Thoracic aorta (tissue), 2 donors: ENCODE measurements around the gene CHDH. TPM values are rescaled to one million over a fixed set of nuclear protein-coding genes. Genes with fewer than 3 reads are reported as not detected.

Experiments
- ATAC-seq: fragments of 150-250 bp; one replicate; pipeline ENCODE4 v1.8.0; 2017; ENCODE audit warnings: low read depth; ENCODE audit not compliant: insufficient number of reproducible peaks, low FRiP score
- DNase-seq: peaks from one replicate; pipeline ENCODE4 v3.0.0-alpha.2; 2020; ENCODE audit warnings: low spot score
- H3K27ac ChIP-seq, 2 donors: fragments of 200-600 bp; sonication (generic); 1 replicate in 1 of 2; 2 replicates in 1 of 2; pipeline ENCODE4 v1.5.1; 2016; ENCODE audit warnings: mild to moderate bottlenecking in 2 of 2, moderate library complexity in 2 of 2
- H3K27me3 ChIP-seq: fragments of 200-600 bp; sonication (generic); replicated peaks from 2 replicates; pipeline ENCODE4 v1.6.0; 2016; ENCODE audit warnings: mild to moderate bottlenecking; ENCODE audit not compliant: insufficient read depth
- H3K36me3 ChIP-seq: fragments of 200-600 bp; sonication (generic); one replicate; pipeline ENCODE4 v1.5.1; 2016
- H3K4me1 ChIP-seq, 2 donors: fragments of 200-600 bp; sonication (generic); 1 replicate in 1 of 2; 2 replicates in 1 of 2; pipeline versions ENCODE4 v1.5.1 to v1.6.0; 2016; ENCODE audit warnings: low read depth in 2 of 2, mild to moderate bottlenecking in 1 of 2; ENCODE audit not compliant: control insufficient read depth in 1 of 2
- H3K4me3 ChIP-seq: fragments of 200-600 bp; sonication (generic); 2 replicates; pipeline ENCODE4 v1.5.1; 2016; ENCODE audit warnings: mild to moderate bottlenecking
- H3K9me3 ChIP-seq: fragments of 200-600 bp; sonication (generic); 2 replicates; pipeline ENCODE4 v1.5.1; 2016
- CTCF ChIP-seq: fragments of 200-600 bp; sonication (generic); IDR thresholded peaks from one replicate; pipeline ENCODE4 v1.5.1; 2019; ENCODE audit warnings: antibody characterized with exemption
- total RNA-seq, 2 donors: library from RNA; depleted of rRNA; stranded (reverse); fragments of >200 nt; gene quantifications; one replicate each; pipeline versions ENCODE4 v1.1.0 to v1.2.3, GENCODE V29; 2016

The CHDH gene
- total RNA-seq = 1 to 10 TPM in 1 of 2 donors, under 1 TPM in 1; 0.68 to 8.4 TPM

DNA sequence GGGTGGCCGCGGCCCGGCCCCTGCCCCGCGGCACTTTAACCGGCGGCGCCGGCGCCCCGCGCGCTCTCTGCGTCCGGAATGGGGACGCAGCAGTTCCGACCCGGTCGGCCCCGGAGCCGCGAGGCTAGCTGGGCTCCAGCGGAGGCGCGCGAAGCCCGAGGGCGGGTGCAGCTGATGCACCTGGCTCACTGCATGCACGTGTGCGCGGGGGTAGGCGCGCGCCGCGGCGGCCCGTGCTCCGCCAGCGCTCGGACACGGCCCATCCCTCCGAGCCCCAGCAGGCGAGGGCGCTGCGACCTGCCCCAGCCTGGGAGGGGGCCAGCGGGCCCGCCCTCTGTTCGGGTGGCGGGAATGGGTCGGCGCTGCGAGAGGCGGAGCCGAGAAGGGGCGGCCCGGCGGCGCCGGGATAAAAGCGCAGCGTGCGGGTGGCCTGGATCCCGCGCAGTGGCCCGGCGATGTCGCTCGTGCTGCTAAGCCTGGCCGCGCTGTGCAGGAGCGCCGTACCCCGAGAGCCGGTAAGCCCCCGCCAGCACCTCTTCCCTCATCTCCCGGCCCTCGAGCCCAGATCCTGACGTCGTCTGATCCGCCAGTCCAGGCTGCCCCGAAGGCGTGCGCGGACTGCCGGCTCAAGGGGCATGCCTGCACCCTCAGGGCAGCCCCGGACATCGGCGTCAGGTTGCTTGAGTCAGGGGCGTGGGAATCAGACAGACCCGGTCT, at the start of gene CHDH, which contains the start of gene IL17RB:
Gene CHDH, minus strand, starts transcription at position 286 of the 717 bp plus-strand sequence. CDS start 22,411 bp downstream, outside the sequence.
Gene IL17RB, plus strand, starts transcription at position 435 of the 717 bp plus-strand sequence. Its CDS starts 21 bp downstream, at position 456.
- H3K27ac ChIP-seq = peak within 1 kb of the TSS in 1 of 2 donors; percentile 34
- ATAC-seq = no peak
- no peak for DNase-seq
- no peak for TF ChIP-seq CTCF
- peak within 1 kb of the TSS; percentile 82 for H3K4me3 ChIP-seq
- peaks cover 3 to 21% of the 10 kb centered on the region in 2 donors for H3K4me1 ChIP-seq
- H3K36me3 ChIP-seq = no peaks in the 10 kb centered on the region
- H3K9me3 ChIP-seq = no peaks in the 10 kb centered on the region
- H3K27me3 ChIP-seq = no peaks in the 10 kb centered on the region

GRCh38 chr3:53892286-53892637, 46.0 kb upstream of the CHDH start:
- H3K36me3 ChIP-seq = no peaks in the 10 kb centered on the region
- ATAC-seq = no peak

DNA sequence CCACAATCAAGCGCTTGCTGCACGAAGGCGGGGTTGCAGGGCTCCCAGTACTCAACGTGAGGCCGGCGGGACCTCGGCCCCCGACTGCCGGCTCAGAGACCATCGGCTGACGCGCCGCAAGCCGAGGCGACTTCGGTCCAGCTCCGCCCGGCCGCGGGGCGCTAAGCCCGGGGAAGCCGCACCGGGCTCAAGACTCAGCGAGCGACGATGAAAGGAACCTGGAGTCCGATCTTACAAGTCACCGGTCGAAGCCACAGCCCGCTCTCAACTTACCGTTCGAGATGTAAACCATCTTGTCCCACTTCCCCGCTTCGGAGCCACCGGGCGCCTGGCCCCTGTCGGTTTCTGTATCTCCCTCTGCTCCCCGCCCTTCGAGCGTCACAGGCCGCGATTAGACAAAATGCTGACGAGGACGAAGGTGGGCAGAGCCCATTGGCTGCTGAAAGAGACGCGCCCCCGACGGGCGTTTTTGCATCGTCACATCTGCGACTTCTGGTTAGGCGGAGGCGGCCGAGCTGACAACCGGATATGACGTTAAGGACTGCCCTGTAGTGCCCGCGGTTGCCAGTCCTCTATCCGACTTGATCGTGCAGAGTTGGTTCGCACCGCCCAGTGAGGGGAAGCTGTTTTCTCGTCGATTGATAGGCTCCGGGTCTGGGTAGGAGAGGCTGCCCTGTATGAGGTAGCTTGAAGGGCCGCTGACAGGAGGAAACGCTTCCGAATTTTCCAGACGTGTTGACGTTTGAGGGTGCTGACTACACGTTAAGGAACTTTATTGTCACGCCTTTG, 45.5 kb upstream of the CHDH start, which contains the start of gene SELENOK:
Gene SELENOK, minus strand, starts transcription at position 363 of the 789 bp plus-strand sequence.
- H3K27ac ChIP-seq = peak within 1 kb of the TSS; percentile 90 to 92
- peak; percentile 97 for ATAC-seq
- H3K9me3 ChIP-seq = no peaks in the 10 kb centered on the region
- peaks cover 13 to 21% of the 10 kb centered on the region in 2 donors for H3K4me1 ChIP-seq
- H3K36me3 ChIP-seq = no peaks in the 10 kb centered on the region
- DNase-seq = peak; percentile 98
- TF ChIP-seq CTCF = no peak
- peak within 1 kb of the TSS; percentile 90 for H3K4me3 ChIP-seq
- no peaks in the 10 kb centered on the region for H3K27me3 ChIP-seq

More at GRCh38 chr3:53892286-53892637, 46.0 kb upstream of the CHDH start:
- no peaks in the 10 kb centered on the region for H3K27me3 ChIP-seq
- no peaks in the 10 kb centered on the region for H3K9me3 ChIP-seq
- DNase-seq = no peak
- no peak for TF ChIP-seq CTCF
- peaks cover 13 to 21% of the 10 kb centered on the region in 2 donors for H3K4me1 ChIP-seq
- H3K4me3 ChIP-seq = peak overlapping the region; percentile 90
- H3K27ac ChIP-seq = peak overlapping the region; percentile 86 to 92

- no peak for TF ChIP-seq CTCF
- Histone ChIP-seq H3K4me3 (peak overlapping the region; percentile 90), H3K9me3 (no peaks in the 10 kb centered on the region), H3K36me3 (peaks cover 2% of the 10 kb centered on the region), H3K27me3 (no peaks in the 10 kb centered on the region), H3K27ac (peak overlapping the region; percentile 90 to 92), H3K4me1 (peaks cover 13 to 21% of the 10 kb centered on the region in 2 donors)
- no peak for DNase-seq
- no peak for ATAC-seq
Observed at GRCh38 chr3:53890726-53891475, 44.7 kb upstream of the CHDH start.
